Omental fat pad (tissue), 4 donors: ENCODE results near the gene FARSB. TPM values are rescaled to one million over a fixed set of nuclear protein-coding genes. Genes with fewer than 3 reads are reported as not detected.

ENCODE experiments used
- ATAC-seq: fragments of 150-250 bp; one replicate; pipeline ENCODE4 v1.9.1; 2016; ENCODE audit warnings: mild to moderate bottlenecking, moderate library complexity; ENCODE audit not compliant: low FRiP score
- DNase-seq: peaks from one replicate; pipeline ENCODE4 v3.0.0-alpha.2; 2019; ENCODE audit warnings: low spot score
- CTCF ChIP-seq, 3 donors: fragments of 450-650 bp; IDR thresholded peaks; one replicate each; pipeline ENCODE4 v1.5.1; 2016 to 2017; ENCODE audit warnings: antibody characterized with exemption in 3 of 3, mild to moderate bottlenecking in 3 of 3, moderate library complexity in 2 of 3
- total RNA-seq, 4 donors: library from RNA; depleted of rRNA; stranded (reverse); fragments of >200 nt; gene quantifications; one replicate each; pipeline ENCODE4 v1.1.0, GENCODE V29; 2016

The FARSB gene
- total RNA-seq, 4 donors from 2014 or later: 11.8 to 18.4 (median 14.8) TPM

DNA sequence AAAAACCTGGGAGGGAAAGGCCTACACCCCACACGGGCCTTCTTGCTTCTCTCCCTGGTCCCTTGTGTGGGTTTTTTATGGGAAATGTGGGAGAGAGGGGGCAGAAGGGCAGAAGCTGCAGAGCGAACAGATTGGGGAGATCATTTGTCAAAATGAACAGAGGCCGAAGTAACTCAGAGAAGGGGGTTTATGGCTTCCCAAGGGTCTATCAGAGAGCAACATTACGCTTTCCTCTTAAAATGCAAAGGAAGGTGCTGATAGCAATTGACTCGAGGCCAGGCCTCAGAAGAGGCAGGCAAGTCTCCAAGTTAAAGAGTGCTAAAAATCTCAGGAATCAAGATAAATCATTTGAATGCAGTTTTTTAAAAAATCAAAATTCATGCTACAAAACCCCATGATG, 130.1 kb downstream of the FARSB start:
- TF ChIP-seq CTCF (IDR thresholded peaks at IDR 0.05): no peak
- no peak for DNase-seq
- no peak for ATAC-seq

DNA sequence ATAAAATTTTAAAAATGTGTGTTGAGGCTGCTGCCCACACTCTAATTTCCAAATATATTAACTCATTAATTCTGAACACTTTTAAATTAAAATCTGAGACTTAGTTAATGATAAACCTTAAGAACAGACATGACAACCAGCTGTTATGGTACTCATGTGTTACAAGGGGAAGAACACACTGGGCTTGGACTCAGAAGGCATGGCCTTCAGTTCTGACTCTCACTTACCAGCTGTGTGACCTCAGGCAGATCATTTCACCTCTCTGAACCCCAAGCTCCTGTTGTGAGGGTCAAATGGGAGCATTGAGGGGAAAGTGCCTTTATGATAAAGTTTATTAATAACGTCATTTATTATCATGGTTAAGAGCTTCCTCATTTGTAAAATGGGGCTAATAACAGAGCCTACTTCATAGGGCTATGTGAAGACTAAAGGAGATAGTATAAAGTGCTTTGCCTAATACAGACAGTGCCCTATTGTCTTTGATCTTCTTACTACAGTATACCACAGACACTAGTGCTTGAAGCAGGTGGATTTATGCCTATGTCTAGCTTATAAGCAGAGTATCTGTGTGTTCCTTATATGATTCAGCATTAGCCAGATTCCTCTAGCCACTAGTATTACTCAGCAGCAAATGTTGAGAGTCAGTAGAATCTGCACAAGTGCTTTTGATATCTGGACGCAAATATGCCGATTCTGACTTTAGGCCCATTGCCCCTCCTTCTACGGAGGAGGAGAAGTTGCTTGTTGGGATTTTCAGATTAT, 131.9 kb downstream of the FARSB start:
- DNase-seq (no peak), ATAC-seq (peak; percentile 77)
- no peak for TF ChIP-seq CTCF (IDR thresholded peaks at IDR 0.05)

DNA sequence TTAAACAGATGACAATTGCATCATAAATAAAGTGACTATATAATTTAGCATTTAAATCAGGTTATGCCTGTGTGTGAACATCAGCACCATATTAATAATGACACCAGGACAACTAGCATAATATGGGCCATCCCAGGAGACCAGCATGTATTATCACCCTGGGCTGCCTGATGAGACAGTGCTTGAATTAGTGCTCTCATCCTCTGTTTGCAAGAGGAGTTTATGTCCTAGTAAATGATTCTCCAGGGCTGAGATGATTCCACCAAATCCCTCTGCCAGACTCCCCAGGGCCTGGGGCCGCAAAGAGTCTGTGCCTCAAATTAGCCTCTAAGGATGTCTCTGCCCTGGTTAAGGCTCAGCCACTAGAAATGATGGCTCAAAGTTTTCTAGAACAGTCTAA, 133.8 kb downstream of the FARSB start:
- DNase-seq: no peak
- ATAC-seq: no peak
- no peak for TF ChIP-seq CTCF (IDR thresholded peaks at IDR 0.05)

GRCh38 chr2:222521099-222521498, 134.8 kb downstream of the FARSB start:
- no peak for TF ChIP-seq CTCF (IDR thresholded peaks at IDR 0.05)
- ATAC-seq: no peak
- DNase-seq: no peak

Other genes starting within 250 kb of the FARSB start
- 10 to 100 TPM in 1 of 4 donors, 1 to 10 TPM in 2, under 1 TPM in 1; 0.63 to 15.3 (median 7.2) TPM for gene SGPP2, start 231.5 kb downstream of the FARSB start, total RNA-seq
- gene MOGAT1, start 15.6 kb upstream of the FARSB start, total RNA-seq: 1 to 10 TPM in 1 of 4 donors, under 1 TPM in 1, not detected in 2; 0.95 to 2.4 TPM
- gene ACSL3, start 204.9 kb upstream of the FARSB start, total RNA-seq: 10 to 100 TPM; 42.4 to 72.2 (median 62.2) TPM